Measurements from ENCODE around the gene ANO10.

ANO10 gene

DNA sequence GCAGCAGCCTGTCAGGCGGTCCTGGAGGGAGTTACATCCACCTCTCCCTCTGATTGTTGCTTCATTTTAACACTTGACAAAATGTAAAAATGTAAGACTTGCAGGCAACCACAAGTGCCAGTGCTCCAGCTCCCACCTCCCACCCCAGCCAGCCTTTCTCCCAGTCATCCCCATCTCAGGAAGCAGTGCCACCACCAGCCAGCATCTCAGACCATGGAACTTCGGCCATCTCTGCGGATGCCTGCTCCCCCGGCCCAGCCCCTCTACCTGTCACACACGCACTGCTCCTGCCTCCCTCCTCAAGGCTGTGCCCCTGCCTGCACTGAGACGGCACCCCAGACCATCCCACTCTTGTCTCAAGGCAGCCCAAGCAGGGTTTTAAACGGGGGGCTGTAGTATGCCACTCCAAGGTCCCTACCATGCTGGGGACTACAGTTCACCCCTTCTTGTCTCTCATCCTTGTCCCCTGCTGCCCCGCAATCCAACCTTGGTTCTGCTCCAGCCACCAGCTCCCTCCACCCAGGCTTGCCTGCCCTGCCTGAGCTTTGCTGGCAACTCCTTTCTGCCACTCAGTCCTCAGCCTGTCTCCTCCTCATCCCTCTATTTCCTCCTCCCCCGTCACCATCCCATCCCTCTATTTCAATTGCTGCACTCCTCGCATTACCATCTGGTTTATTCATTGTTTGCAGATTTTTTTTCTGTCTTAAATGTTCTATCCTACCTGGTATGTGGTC, 249.6 kb downstream of the ANO10 start:
- TF ChIP-seq, protein P1, sequence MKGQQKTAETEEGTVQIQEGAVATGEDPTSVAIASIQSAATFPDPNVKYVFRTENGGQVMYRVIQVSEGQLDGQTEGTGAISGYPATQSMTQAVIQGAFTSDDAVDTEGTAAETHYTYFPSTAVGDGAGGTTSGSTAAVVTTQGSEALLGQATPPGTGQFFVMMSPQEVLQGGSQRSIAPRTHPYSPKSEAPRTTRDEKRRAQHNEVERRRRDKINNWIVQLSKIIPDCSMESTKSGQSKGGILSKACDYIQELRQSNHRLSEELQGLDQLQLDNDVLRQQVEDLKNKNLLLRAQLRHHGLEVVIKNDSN (IDR thresholded peaks at IDR 0.05): no peak
- TF ChIP-seq, protein P2, sequence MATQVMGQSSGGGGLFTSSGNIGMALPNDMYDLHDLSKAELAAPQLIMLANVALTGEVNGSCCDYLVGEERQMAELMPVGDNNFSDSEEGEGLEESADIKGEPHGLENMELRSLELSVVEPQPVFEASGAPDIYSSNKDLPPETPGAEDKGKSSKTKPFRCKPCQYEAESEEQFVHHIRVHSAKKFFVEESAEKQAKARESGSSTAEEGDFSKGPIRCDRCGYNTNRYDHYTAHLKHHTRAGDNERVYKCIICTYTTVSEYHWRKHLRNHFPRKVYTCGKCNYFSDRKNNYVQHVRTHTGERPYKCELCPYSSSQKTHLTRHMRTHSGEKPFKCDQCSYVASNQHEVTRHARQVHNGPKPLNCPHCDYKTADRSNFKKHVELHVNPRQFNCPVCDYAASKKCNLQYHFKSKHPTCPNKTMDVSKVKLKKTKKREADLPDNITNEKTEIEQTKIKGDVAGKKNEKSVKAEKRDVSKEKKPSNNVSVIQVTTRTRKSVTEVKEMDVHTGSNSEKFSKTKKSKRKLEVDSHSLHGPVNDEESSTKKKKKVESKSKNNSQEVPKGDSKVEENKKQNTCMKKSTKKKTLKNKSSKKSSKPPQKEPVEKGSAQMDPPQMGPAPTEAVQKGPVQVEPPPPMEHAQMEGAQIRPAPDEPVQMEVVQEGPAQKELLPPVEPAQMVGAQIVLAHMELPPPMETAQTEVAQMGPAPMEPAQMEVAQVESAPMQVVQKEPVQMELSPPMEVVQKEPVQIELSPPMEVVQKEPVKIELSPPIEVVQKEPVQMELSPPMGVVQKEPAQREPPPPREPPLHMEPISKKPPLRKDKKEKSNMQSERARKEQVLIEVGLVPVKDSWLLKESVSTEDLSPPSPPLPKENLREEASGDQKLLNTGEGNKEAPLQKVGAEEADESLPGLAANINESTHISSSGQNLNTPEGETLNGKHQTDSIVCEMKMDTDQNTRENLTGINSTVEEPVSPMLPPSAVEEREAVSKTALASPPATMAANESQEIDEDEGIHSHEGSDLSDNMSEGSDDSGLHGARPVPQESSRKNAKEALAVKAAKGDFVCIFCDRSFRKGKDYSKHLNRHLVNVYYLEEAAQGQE (IDR thresholded peaks at IDR 0.05; ENCODE audit: low read depth): no peak
- no peak for TF ChIP-seq ZBTB7A (IDR thresholded peaks at IDR 0.05; ENCODE audit: low read depth)
- no peak for TF ChIP-seq RAD21 (IDR thresholded peaks at IDR 0.05; ENCODE audit: low read depth)
- TF ChIP-seq YY1 (IDR thresholded peaks at IDR 0.05; ENCODE audit: low read depth): no peak

DNA sequence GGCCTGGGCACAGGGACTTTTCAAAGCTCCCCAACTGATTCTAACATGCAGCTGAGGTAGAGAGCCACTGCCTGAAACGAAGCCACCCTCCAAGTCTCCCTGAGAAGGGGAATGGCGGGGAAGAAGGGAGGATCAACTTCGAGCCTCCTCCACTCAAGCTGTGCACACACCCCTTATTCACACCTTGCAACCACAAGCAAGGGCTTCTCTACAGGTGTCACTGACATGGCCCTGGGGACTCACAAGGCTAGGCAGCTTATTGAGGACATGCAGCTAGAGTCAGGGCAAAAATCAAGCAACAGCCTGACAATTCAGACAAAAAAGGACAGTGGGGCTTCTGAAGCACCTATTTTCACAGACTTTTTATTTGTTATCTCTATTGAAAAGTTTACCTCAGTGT, 250.3 kb downstream of the ANO10 start:
- TF ChIP-seq EGR1 (IDR thresholded peaks at IDR 0.05) (no peak), CEBPB (IDR thresholded peaks at IDR 0.05) (no peak), ZBTB7A (IDR thresholded peaks at IDR 0.05; ENCODE audit: low read depth) (no peak), YY1 (IDR thresholded peaks at IDR 0.05; ENCODE audit: low read depth) (no peak), TAF1 (IDR thresholded peaks at IDR 0.05; ENCODE audit: low read depth) (no peak), NFIC (IDR thresholded peaks at IDR 0.05) (no peak), RAD21 (IDR thresholded peaks at IDR 0.05; ENCODE audit: low read depth) (no peak), EP300 (IDR thresholded peaks at IDR 0.05; ENCODE audit: borderline replicate concordance) (no peak), TCF12 (IDR thresholded peaks at IDR 0.05; ENCODE audit: low read depth) (no peak), CREB1 (IDR thresholded peaks at IDR 0.05; ENCODE audit: low read depth) (no peak), TEAD4 (IDR thresholded peaks at IDR 0.05) (no peak), FOXM1 (IDR thresholded peaks at IDR 0.05; ENCODE audit: borderline replicate concordance, low read depth) (no peak)
- TF ChIP-seq, protein P1 (IDR thresholded peaks at IDR 0.05): no peak
- TF ChIP-seq, protein P2 (IDR thresholded peaks at IDR 0.05; ENCODE audit: low read depth): no peak
- TF ChIP-seq, protein P3, sequence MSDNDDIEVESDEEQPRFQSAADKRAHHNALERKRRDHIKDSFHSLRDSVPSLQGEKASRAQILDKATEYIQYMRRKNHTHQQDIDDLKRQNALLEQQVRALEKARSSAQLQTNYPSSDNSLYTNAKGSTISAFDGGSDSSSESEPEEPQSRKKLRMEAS (IDR thresholded peaks at IDR 0.05): no peak

DNA sequence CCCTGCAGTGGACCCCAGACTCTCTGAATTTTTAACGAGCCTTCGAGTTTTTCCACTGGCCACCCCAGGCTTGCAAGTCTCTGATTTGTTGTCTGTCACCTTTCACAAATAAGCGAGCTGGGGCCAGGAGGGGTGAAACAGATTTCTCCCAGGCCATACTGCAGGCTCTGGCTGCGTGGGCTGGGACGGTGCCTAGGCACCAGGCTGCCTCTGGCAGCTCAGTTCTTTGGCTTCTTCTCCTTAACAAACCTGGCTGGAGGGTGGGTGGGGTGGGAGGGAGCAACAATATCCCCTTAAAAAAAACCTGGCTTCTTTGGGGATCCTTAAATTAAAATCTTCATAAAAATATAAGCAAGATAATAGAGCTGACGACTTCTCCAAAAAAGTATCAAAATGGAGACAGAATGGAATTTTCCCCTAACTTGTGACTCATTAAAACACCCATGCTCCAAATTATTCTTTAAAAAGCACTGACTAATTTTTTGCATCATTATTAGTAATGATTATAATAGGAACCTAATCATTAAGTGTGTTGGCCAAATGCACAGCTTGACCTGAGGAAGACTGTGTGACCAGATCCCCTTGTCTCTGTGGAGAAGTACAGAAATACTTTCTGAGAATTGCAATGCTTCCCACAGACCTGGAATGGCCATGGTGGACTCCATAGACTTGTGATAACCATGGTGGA, 251.4 kb downstream of the ANO10 start:
- TF ChIP-seq CEBPB (IDR thresholded peaks at IDR 0.05) (no peak), EGR1 (IDR thresholded peaks at IDR 0.05) (no peak)

DNA sequence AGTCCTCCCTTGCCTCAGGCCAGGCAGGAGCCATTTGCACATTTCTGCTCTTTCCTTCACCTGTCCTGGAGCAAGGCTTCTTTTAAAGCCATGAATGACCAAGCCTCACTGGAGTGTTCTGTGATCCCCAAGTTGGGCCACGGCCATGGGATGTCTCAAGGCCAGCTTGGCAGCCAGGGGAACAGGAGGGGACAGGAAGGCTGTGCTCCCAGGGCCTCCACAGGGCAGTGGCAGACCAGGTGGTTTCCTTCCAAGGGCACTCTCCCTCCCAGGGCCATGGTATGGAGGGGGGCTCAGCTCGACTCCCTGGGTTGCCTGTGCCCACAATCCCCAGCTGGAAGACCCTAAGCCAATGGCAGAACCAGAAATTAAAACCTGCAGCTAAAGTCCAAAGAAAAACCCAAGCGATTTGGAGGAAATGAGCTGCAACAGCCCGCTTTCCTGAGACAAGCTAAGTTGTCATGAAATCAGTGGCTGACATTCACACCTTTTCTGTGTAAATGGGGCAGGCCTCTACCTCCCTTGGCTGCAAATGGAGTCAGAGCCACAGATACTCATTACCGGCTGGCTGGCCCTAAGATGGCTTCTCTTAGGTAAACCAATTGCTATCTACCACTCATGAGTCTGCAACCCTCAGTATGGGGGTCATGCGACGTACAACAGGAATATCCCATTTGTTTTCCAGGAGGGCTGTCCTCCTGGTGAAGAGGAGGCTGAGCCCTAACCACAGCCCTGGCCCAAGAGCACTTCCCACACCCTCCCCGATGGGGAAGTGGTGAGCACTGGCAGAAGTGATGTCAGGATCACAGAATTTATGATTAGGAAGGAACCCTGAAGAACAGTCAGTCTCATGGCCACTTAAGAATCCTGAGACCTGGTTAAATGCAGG, 252.2 kb downstream of the ANO10 start:
- TF ChIP-seq CEBPB (IDR thresholded peaks at IDR 0.05): no peak
- TF ChIP-seq NFIC (IDR thresholded peaks at IDR 0.05): no peak
- TF ChIP-seq EGR1 (IDR thresholded peaks at IDR 0.05): no peak
- TF ChIP-seq, protein P3 (IDR thresholded peaks at IDR 0.05): no peak
- TF ChIP-seq FOXM1 (IDR thresholded peaks at IDR 0.05; ENCODE audit: borderline replicate concordance, low read depth): no peak
- TF ChIP-seq TEAD4 (IDR thresholded peaks at IDR 0.05): no peak
- no peak for TF ChIP-seq CREB1 (IDR thresholded peaks at IDR 0.05; ENCODE audit: low read depth)
- TF ChIP-seq, protein P1 (IDR thresholded peaks at IDR 0.05): no peak
- TF ChIP-seq RAD21 (IDR thresholded peaks at IDR 0.05; ENCODE audit: low read depth): no peak
- TF ChIP-seq EP300 (IDR thresholded peaks at IDR 0.05; ENCODE audit: borderline replicate concordance): no peak
- no peak for TF ChIP-seq YY1 (IDR thresholded peaks at IDR 0.05; ENCODE audit: low read depth)
- TF ChIP-seq ZBTB7A (IDR thresholded peaks at IDR 0.05; ENCODE audit: low read depth): no peak

DNA sequence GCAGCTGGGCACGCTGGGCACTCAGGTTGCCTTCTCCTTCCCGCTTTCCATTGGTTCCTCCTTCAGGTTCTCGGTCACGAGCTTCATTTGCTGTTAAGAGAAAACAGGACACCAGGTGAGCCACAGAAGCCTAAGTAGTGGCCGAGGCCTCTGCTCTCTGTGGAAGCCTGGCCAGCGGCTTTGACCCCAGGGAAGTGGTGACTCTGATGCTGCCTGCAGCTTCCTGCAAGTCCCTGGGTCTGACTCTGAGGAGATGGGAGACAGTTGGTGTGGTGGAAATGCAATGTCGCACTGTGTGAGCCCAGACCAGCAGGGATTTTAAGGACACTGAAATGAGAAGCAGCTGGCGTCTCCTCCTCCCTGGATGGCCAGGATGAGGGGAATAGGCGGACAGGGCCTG, 254.9 kb downstream of the ANO10 start:
- TF ChIP-seq TEAD4 (IDR thresholded peaks at IDR 0.05) (no peak), TAF1 (IDR thresholded peaks at IDR 0.05; ENCODE audit: low read depth) (no peak), EP300 (IDR thresholded peaks at IDR 0.05; ENCODE audit: borderline replicate concordance) (no peak), TCF12 (IDR thresholded peaks at IDR 0.05; ENCODE audit: low read depth) (no peak), FOXM1 (IDR thresholded peaks at IDR 0.05; ENCODE audit: borderline replicate concordance, low read depth) (no peak), CREB1 (IDR thresholded peaks at IDR 0.05; ENCODE audit: low read depth) (no peak), ZBTB7A (IDR thresholded peaks at IDR 0.05; ENCODE audit: low read depth) (no peak), NFIC (IDR thresholded peaks at IDR 0.05) (no peak), YY1 (IDR thresholded peaks at IDR 0.05; ENCODE audit: low read depth) (no peak), RAD21 (IDR thresholded peaks at IDR 0.05; ENCODE audit: low read depth) (no peak)
- TF ChIP-seq, protein P1 (IDR thresholded peaks at IDR 0.05): no peak
- TF ChIP-seq, protein P3 (IDR thresholded peaks at IDR 0.05): no peak
- TF ChIP-seq, protein P2 (IDR thresholded peaks at IDR 0.05; ENCODE audit: low read depth): no peak
